ENCODE data around the gene FEM1C. TPM values are rescaled to one million over a fixed set of nuclear protein-coding genes. Genes with fewer than 3 reads are reported as not detected.

Gene FEM1C
- total RNA-seq, 4 donors from 2014 or later, result 17.3 to 31.9 (median 28.2) TPM

GRCh38 chr5:115490596-115490995 is 54.0 kb downstream of the FEM1C start:
- Histone ChIP-seq H3K4me3 (no peak overlapping the region), H3K36me3 (no peaks in the 10 kb centered on the region), H3K27ac (no peak overlapping the region), H3K9me3 (no peaks in the 10 kb centered on the region), H3K4me1 (no peaks in the 10 kb centered on the region), H3K27me3 (no peaks in the 10 kb centered on the region)
- no peak for DNase-seq
- no peak for TF ChIP-seq POLR2A (IDR thresholded peaks at IDR 0.05)
- no peak for TF ChIP-seq CTCF (IDR thresholded peaks at IDR 0.05)

- H3K4me3 ChIP-seq, result no peak overlapping the region
- DNase-seq, result no peak
- TF ChIP-seq CTCF (IDR thresholded peaks at IDR 0.05), result no peak
- no peak for TF ChIP-seq POLR2A (IDR thresholded peaks at IDR 0.05)
- H3K27ac ChIP-seq, result no peak overlapping the region
- no peaks in the 10 kb centered on the region for H3K27me3 ChIP-seq
- no peaks in the 10 kb centered on the region for H3K36me3 ChIP-seq
- H3K9me3 ChIP-seq, result no peaks in the 10 kb centered on the region
- H3K4me1 ChIP-seq, result no peaks in the 10 kb centered on the region
These were observed 54.8 kb downstream of the FEM1C start for GRCh38 chr5:115489733-115490132.

GRCh38 chr5:115487756-115488155 is 56.8 kb downstream of the FEM1C start:
- H3K36me3 ChIP-seq, result no peaks in the 10 kb centered on the region
- H3K9me3 ChIP-seq, result no peaks in the 10 kb centered on the region
- no peak overlapping the region for H3K27ac ChIP-seq
- H3K27me3 ChIP-seq, result no peaks in the 10 kb centered on the region
- no peak for DNase-seq
- TF ChIP-seq CTCF (IDR thresholded peaks at IDR 0.05) (no peak), POLR2A (IDR thresholded peaks at IDR 0.05) (no peak)
- H3K4me3 ChIP-seq, result no peak overlapping the region
- H3K4me1 ChIP-seq, result no peaks in the 10 kb centered on the region

- no peaks in the 10 kb centered on the region for H3K27me3 ChIP-seq
- TF ChIP-seq CTCF (IDR thresholded peaks at IDR 0.05) (no peak), POLR2A (IDR thresholded peaks at IDR 0.05) (no peak)
- H3K4me3 ChIP-seq, result no peak overlapping the region
- no peaks in the 10 kb centered on the region for H3K9me3 ChIP-seq
- DNase-seq, result no peak
- H3K4me1 ChIP-seq, result no peaks in the 10 kb centered on the region
- no peaks in the 10 kb centered on the region for H3K36me3 ChIP-seq
- no peak overlapping the region for H3K27ac ChIP-seq
These were observed 57.4 kb downstream of the FEM1C start for GRCh38 chr5:115487168-115487567.

- Histone ChIP-seq H3K4me1 (no peaks in the 10 kb centered on the region), H3K4me3 (no peak overlapping the region), H3K27me3 (no peaks in the 10 kb centered on the region), H3K27ac (no peak overlapping the region), H3K9me3 (no peaks in the 10 kb centered on the region), H3K36me3 (no peaks in the 10 kb centered on the region)
- no peak for DNase-seq
- TF ChIP-seq CTCF (IDR thresholded peaks at IDR 0.05) (no peak), POLR2A (IDR thresholded peaks at IDR 0.05) (no peak)
These were observed 57.8 kb downstream of the FEM1C start for GRCh38 chr5:115486728-115487127.

GRCh38 chr5:115484368-115484767 is 60.2 kb downstream of the FEM1C start:
- Histone ChIP-seq H3K4me3 (no peak overlapping the region), H3K36me3 (no peaks in the 10 kb centered on the region), H3K4me1 (no peaks in the 10 kb centered on the region), H3K9me3 (no peaks in the 10 kb centered on the region), H3K27ac (no peak overlapping the region), H3K27me3 (no peaks in the 10 kb centered on the region)
- DNase-seq, result no peak
- no peak for TF ChIP-seq POLR2A (IDR thresholded peaks at IDR 0.05)
- no peak for TF ChIP-seq CTCF (IDR thresholded peaks at IDR 0.05)
